HT-29 (cell line): ENCODE data around the gene ZNF594. TPM values are rescaled to one million over a fixed set of nuclear protein-coding genes. Genes with fewer than 3 reads are reported as not detected.
"Not testable (repeated sequence)": the region's sequence is repeated elsewhere in the genome, so short reads cannot be mapped to it uniquely, and the experiment has no call there.

ENCODE experiments used
- DNase-seq: peaks from one replicate; pipeline ENCODE4 v3.0.0-alpha.2; 2015; ENCODE audit warnings: low spot score
- total RNA-seq: library from RNA; depleted of rRNA; stranded (reverse); fragments of >200 nt; shearing (Covaris generic); gene quantifications from 2 replicates; pipeline ENCODE4 v1.2.3, GENCODE V29; 2014; rRNA removed

Gene ZNF594
- total RNA-seq, 1 experiment from 2014 or later, result 7.4 TPM

GRCh38 chr17:5137511-5138197, 54.0 kb downstream of the ZNF594 start:
- DNase-seq, result not testable (repeated sequence)

DNA sequence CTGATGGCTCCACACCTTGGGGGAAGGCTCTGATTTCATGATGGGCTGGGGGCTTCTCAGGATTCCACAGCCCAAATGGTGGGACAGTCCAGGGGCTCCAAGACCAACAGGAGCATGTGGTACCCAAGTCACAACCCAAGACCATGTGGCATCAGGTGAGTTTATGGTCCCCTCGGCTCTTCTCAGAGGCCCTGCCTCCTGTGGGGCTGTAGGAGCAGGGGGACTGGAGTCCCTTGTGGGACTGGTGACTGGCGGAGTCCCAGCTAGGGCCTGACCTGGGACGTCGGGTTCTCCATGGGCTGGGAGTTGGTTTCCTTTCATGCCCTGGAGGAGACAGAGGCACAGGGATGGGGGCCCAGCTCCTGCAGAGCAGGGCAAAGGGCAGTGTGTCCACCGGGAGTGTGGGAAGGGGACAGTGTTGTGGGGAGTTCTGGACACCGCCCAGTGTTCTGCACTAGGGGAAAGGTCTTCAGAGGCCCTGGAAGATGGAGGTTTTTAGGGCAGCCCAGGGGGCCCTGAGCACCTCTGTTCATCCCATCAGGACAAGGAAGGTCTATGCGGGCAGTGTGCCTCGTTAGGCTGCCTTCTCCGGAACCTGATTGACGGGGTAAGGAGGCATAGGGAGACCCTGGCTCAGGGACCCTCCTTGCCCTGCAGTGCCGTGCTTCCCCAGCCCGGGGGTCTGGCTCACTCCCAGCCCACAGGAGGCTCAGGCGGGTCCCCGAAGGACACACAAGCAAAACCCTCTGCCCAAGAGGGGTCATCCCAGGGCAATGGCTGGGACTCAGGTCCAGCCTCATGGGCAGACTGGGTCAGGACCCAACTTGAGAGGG, 54.9 kb downstream of the ZNF594 start:
- DNase-seq, result not testable (repeated sequence)

- DNase-seq, result no peak
These were observed 55.7 kb downstream of the ZNF594 start for GRCh38 chr17:5135726-5136579.

- not testable (repeated sequence) for DNase-seq
These were observed 56.4 kb downstream of the ZNF594 start for GRCh38 chr17:5135131-5135712.

DNA sequence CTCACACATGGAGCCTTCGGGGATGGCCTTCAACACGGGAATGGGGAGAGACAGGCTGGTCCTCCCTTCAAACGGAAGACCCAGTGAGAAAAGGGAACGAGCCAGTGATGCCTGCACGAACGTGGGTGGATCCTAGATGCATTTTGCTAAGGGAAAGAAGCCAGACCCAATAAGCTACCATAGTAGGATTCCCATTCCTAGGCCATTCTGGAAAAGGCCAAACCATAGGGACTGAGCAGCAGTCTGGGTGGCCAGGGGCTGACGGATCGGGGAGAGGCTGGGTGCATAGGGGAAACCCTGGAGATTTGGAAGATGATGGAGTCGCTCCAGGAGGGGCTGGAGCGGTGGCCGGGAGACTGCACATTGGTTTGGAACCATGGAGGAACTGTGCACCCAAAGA, 57.1 kb downstream of the ZNF594 start:
- DNase-seq, result not testable (repeated sequence)

DNA sequence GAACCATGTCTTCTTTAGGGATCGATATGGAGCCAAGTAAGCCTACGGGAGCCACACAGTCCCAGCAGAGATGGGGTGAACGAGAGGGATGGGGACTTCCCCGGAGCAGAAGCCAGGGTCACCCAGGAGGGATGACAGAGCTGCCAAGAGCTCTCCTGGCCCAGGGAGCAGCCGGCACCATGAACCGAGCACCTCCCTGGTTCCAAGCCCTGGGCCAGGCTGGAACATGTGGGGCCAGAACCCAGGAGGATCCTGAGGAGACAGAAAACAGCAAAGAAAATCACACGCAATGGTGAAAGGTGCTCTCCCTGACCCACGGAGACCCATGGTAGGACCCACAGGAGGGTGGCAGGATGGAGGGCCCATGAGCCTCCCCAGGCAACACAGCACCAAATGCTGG, 57.7 kb downstream of the ZNF594 start:
- not testable (repeated sequence) for DNase-seq

DNA sequence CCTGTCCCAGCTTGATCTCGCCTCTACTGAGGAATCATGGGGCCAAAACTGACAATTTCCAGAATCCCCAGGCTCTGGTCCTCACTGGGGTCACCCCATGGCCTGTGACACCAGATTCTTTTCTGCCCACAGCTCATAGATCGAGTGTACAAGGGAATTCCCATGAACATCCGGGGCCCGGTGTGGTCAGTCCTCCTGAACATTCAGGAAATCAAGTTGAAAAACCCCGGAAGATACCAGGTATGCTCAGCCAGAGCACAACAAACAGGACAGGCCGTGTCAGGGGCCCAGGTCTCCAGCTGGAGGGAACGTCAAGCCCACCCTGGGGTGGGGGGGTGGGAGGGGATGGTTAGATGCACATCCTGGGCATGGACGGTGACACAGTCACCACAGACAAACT, 58.4 kb downstream of the ZNF594 start:
- no peak for DNase-seq

GRCh38 chr17:5132503-5133225, 59.0 kb downstream of the ZNF594 start:
- not testable (repeated sequence) for DNase-seq

DNA sequence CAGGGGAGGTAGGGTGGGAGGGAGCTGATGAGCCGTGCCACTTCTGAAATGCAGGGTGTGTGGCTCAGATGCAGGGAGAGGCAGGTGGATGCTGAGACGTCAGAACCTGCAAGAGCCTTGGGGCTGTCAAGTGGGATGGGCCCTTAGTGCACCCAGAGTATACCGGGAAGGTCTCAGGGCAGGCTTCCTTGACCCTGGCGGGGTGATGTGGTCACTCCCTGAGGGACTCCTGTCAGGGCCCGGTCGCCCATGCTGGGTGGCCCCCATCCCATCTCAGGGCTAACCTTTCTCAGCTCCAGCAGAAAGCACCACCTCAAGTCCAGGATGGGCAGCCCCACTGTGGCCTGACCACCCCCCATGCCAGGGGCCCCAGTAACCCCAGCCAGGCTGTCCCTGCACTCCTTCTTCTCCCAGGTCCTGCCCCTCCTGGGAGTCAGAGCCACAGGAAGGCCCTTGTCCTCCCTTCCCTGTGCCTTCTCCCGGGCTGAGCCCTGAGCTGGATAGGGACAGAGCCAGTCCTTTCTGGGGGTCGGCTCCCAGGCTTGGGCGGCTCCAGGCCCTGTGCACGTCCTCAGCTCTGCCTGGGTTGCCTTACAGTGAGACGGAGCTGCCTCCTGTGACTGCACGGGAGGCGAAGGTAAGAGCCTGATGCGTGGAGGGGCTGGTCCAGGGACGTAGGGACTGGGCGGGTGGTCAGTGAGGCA, 59.7 kb downstream of the ZNF594 start:
- DNase-seq, result not testable (repeated sequence)

DNA sequence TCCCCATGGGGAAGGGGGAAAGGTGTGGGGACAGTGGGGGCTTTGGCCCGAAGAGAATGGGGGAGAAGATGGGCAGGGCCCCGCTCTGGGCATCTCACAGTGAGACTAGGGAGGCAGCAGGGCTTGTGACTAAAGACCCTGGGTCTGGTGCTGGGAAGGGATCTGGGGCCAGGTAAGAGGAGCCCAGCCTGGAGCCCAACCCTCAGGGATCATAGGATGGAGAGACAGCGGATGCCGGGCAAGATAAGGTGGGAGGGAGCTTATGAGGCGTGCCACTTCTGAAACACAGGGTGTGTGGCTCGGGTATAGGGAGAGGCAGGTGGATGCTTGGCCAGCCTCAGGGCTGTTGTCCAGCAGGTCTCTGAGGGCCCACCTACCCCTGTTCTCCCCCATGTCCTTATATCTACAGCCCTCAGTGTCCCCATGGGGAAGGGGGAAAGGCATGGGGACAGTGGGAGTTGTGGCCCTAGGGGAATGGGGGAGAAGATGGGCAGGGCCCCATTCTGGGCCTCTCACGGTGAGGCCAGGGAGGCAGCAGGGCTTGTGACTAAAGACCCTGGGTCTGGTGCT, 60.4 kb downstream of the ZNF594 start:
- no peak for DNase-seq

DNA sequence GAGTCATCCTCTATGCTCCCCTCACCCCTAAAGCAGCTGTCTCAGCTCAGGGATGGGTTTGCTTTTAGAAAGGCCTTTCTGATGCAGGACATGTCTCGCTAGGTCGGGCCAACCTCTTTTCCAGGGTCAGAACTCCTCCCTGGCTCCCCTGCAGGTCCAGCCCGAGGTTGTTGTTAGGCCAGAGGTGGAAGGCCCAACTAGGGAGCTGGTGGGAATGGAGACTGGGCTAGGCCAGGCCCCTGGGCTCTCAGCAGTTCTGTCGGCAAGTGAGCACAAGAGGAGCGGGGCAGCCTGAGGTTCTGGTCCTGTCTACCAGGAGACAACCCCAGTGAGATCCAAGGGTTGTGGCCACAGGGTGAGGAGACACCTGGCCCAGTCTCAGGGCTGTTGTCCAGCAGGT, 61.0 kb downstream of the ZNF594 start:
- not testable (repeated sequence) for DNase-seq

GRCh38 chr17:5130261-5130660, 61.4 kb downstream of the ZNF594 start:
- not testable (repeated sequence) for DNase-seq

GRCh38 chr17:5129770-5130169, 61.9 kb downstream of the ZNF594 start:
- DNase-seq, result not testable (repeated sequence)

Other genes starting within 250 kb of the ZNF594 start
- gene PFN1, start 243.3 kb downstream of the ZNF594 start, total RNA-seq, result 2,317 and 2,656 TPM in 2 replicates
- gene ENO3, start 240.7 kb downstream of the ZNF594 start, total RNA-seq, result 2.8 and 4.7 TPM in 2 replicates
- 20.0 and 25.7 TPM in 2 replicates for gene SPAG7, start 224.1 kb downstream of the ZNF594 start, total RNA-seq
- gene CAMTA2, start 204.2 kb downstream of the ZNF594 start, total RNA-seq, result 3.2 and 7.3 TPM in 2 replicates
- 0.13 and 0.81 TPM in 2 replicates for gene INCA1, start 194.3 kb downstream of the ZNF594 start, total RNA-seq
- gene KIF1C, start 193.9 kb downstream of the ZNF594 start, total RNA-seq, result 75.3 and 83.6 TPM in 2 replicates
- not detected in 2 replicates for gene SLC52A1, start 156.4 kb downstream of the ZNF594 start, total RNA-seq
- gene ZFP3, start 113.4 kb downstream of the ZNF594 start, total RNA-seq, result under 0.01 TPM in 1 of 2 replicates, not detected in the other
- gene ZNF232, start 80.0 kb downstream of the ZNF594 start, total RNA-seq, result 9.4 and 9.6 TPM in 2 replicates
- not detected in 2 replicates for gene USP6, start 75.8 kb downstream of the ZNF594 start, total RNA-seq
- gene SCIMP, start 43.0 kb upstream of the ZNF594 start, total RNA-seq, result not detected in 2 replicates
- gene RABEP1, start 90.4 kb upstream of the ZNF594 start, total RNA-seq, result 10.8 and 16.1 TPM in 2 replicates
- gene NUP88, start 227.8 kb upstream of the ZNF594 start, total RNA-seq, result 61.1 and 62.4 TPM in 2 replicates
- 38.2 and 38.5 TPM in 2 replicates for gene RPAIN, start 228.3 kb upstream of the ZNF594 start, total RNA-seq
- gene C1QBP, start 247.3 kb upstream of the ZNF594 start, total RNA-seq, result 189 and 236 TPM in 2 replicates